Hematopoietic multipotent progenitor cell (in vitro differentiated cells): ENCODE results near the gene GOLGA6L7. TPM values are rescaled to one million over a fixed set of nuclear protein-coding genes. Genes with fewer than 3 reads are reported as not detected.
"Not testable (repeated sequence)": the region's sequence is repeated elsewhere in the genome, so short reads cannot be mapped to it uniquely, and the experiment has no call there.

Experiments
- DNase-seq, 3 donors: peaks; one replicate each; pipeline ENCODE4 v3.0.0-alpha.2; 2011 to 2015; ENCODE audit warnings: low read depth in 2 of 3, low spot score in 2 of 3
- total RNA-seq: library from RNA; depleted of rRNA; stranded (reverse); fragments of >200 nt; gene quantifications from one replicate; pipeline ENCODE4 v1.2.3, GENCODE V29; 2012

Gene GOLGA6L7, protein sequence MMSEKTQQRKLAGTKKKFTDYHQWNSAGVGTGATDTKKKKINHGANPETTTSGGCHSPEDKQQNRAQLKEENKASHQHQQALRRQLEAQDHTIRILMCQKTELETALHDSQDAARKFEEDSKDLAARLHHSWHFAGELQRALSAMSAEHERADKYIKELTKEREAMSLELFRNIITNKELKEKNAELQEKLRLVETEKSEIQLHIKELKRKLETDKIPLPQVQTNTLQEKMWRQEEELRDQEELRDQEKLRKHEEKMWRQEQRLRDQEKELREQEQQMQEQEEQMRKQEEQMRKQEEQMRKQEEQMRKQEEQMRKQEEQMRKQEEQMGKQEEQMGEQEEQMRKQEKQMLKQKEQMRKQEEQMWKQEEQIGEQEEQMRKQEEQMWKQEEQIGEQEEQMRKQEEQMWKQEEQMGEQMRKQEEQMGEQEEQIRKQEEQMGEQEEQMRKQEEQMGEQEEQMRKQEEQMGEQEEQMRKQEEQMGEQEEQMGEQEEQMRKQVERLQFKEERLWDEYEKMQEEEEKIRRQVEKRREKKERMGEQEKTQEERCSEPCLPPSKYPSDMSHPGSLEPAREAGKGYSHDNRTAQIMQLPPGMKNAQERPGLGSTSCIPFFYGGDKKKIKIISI
- total RNA-seq: not detected

DNA sequence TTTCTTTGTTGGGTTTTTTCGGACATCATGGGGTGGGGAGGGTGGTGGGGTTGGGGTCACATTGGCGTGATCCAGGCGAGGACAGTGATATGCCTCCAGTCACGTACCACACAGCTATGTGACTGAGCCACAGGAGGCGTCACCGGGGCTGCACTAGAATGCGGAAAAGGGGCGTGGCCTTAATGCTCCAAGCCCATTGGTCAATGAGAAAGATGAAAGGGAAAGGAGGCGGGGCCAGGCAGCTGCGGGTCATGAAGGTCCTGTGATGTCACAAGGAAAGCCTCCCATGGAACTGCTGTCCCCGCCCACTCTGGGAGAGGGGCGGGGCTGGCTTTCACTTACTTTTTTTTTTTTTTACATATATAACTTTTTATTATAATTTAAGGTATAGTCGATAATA lies at the start of gene GOLGA6L7:
Gene GOLGA6L7 (minus strand): TSS at position 124 of the 400 bp plus-strand sequence. CDS start 95 bp downstream, at position 29.
- DNase-seq: not testable (repeated sequence)

- no peak for DNase-seq
Measured at GRCh38 chr15:28897861-28898585, 49.6 kb upstream of the GOLGA6L7 start.

GRCh38 chr15:28896951-28897350 lies 48.5 kb upstream of the GOLGA6L7 start:
- no peak for DNase-seq

GRCh38 chr15:28895566-28895965 lies 47.1 kb upstream of the GOLGA6L7 start:
- no peak for DNase-seq

DNA sequence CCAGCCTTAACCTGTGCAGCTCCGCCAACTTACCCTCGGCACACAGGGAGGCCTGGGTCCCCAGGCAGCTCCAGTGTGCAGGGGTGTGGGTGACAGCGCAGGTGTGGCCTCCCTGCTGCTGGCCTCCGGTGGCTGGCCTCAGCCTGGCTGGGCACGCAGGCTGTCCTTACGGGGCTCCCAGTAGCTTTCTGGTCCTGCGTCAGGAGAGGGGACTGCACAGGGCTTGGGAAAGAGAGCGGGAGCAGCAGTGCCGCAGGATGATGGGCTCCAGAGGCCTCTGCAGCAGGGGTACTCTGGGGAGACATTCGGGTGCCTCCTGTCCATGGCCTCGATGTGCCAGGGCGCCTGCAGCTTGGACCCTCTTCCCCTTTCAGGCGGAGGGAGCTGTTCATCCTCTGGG lies 46.7 kb upstream of the GOLGA6L7 start:
- DNase-seq: no peak

DNA sequence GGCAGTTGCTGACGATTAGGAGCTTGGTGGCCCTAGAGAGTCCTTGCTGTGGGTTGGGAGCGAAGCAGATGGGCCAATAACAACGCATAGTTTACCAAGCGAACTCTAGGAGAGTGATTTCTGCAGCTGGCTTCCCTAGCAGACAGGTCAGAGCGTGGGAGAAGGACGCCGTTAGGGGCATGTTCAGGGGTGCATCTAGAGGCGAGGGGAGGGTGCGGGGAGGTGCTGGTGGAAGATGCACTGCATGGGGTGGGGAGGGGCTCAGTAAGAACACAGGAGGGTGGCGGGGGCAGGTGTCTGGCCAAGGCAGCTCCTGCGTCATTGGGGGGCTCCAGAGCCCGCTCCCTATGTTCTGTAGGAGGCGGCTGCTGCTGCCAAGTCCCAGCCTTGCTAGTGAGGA lies 46.2 kb upstream of the GOLGA6L7 start:
- DNase-seq: no peak

DNA sequence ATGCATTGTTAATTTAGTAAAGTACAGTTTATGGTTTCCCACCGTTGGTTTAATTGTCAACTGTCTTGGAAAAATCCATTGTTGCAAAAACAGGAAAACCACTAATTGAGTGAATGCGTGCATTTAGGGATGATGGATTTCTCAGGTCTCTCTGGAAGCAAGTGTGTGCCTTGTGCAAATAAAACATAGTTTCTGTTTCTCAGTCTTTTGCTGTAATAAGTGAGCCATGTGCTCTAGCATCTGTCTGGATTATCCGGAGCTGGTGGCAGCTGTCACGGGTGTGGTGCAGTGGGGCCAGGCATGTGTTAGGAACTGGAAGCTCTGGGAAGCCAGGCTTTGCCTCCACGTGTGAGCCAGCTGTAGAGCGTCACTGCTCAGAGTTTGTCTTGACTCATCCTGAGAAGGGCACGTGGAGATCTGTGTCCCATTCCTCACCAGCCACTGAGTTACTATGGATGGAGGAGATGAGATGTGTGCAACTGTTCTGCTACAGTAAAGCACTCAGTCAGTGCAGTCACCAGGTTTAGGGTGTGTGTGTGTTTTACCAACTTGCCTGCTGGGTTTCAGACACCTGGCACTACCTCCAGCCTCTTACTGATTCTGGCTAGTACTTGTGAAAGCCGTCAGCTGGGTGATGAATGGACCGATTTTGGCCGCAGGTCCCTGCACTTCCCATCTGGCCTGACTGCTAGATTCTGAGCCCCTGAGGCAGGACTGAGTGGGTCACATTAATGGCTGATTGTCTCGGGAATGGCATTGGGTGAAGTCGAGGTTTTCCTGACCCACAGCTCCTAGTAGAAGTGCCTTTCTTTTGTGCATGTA lies 44.6 kb upstream of the GOLGA6L7 start:
- no peak for DNase-seq

DNA sequence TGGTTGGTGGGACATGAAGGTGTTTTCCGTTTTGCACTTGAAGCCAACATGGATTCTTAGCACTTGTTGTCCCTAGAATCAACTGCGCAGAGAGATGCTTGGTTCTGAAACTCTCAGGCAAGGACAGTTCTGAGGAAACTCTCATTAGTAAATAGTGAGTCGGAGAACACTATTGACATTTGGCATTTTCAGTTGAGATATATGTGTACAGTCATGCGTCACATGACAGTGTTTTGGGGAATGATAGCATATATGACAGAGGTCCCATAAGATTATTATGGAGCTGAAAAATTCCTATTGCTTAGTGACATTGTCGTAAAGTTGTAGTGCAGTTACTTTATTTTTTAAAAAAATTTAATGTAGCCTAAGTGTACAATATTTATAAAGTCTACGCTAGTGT lies 43.1 kb upstream of the GOLGA6L7 start:
- DNase-seq: no peak

DNA sequence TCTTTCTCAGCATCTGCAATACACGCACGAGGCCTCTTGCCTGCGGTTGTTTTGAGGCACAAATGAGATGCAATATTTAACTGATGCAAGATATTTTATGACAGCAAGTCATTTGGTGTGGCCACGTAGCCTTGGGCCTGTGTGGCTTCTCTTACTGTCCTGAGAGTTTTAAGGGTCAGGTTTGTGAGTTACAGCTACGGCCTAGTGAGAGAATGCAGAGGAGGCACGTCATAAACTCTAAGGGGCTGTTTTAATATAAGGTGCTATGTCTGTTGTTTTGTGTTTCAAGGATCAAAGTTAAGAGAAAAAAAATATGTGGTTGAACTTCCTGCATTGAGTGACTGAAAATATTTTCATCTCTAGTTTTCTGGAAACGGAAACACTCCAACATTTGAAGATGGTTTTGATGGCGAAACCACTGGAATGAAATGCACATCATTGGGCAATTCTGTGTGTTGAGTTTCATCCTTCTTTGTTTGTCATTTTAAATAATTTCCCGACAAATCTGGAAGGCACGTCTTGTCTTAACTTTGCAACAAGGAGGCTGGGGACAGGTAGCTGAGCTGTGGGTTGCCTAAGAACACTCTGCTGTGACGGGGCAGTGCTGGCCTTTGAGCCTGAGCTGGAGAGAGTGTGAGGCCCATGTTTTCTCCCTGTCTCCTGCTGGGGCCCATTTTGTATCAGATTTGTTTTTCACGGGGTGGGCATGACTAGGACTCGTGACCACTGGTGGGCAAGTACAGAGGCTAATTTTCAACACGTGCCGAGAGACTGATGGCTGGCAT lies 42.5 kb upstream of the GOLGA6L7 start:
- DNase-seq: no peak

- not testable (repeated sequence) for DNase-seq
Measured at GRCh38 chr15:28890291-28890690, 41.8 kb upstream of the GOLGA6L7 start.

- DNase-seq: not testable (repeated sequence)
Measured at GRCh38 chr15:28889871-28890270, 41.4 kb upstream of the GOLGA6L7 start.

DNA sequence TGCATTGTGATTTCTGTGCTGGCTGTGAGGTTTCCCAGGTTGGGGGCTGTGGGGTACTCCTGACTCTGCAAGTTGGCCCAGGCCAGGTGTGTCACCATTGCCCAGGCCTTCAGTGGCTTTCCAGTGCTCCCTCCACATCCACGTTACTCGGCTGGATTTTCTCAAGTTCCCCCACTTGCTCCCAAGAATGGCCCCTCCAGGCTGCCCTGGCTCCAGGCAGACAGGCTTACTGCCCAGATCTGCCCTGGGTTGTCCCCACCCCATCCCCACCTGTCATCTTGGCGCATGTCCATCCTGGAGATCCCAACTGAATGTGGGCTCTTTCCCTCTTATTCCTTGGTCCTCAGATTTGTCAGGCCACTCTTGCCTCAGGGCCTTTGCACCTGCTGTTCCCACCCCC lies 40.9 kb upstream of the GOLGA6L7 start:
- no peak for DNase-seq

DNA sequence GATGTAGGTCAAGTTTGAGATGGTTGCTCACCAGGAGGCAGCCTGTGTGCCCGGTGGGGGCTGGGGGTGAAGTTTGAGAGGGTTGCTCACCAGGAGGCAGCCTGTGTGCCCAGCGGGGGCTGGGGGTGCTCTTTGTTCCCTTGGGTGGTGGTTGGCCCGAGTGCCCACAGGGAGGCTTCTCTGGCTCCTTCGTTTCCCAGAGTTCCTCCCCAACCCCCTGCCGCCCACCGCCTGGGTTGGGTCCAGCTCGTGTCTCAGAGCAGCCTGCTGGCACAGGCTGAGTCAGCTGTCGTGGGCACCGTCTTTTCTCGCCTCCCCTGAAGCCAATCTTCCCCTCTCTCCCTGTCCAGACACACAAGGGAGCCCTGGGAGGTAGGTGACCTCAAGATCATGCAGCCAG lies 40.5 kb upstream of the GOLGA6L7 start:
- DNase-seq: no peak

DNA sequence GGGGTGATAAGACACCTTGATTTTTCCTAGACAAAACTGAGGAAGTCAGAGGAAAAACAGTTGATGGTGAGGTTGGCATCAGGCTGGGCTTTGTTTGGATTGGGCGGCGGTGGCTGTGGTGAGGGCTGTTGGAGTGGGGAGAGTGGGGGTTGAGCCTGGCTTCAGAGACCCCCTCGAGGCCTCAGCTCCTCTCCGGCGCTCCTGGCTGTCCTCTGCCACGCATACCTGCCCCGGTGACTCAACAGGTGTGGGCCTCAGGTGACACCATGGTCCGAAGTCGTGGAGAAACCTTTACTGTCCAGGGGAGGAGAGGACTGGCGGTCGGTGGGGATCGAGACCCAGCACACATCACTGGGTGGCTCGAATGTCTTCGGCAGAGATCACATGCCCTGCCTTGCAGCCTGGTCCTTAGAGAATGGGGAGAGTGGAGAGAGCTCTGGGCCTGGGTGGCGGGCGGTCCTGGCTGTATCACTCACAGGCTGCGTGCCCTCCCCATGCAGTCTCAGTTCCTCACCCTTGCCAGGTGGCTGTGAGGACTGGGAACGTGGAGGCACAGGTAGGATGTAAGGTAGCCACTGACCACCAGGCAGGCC lies 40.0 kb upstream of the GOLGA6L7 start:
- no peak for DNase-seq

DNA sequence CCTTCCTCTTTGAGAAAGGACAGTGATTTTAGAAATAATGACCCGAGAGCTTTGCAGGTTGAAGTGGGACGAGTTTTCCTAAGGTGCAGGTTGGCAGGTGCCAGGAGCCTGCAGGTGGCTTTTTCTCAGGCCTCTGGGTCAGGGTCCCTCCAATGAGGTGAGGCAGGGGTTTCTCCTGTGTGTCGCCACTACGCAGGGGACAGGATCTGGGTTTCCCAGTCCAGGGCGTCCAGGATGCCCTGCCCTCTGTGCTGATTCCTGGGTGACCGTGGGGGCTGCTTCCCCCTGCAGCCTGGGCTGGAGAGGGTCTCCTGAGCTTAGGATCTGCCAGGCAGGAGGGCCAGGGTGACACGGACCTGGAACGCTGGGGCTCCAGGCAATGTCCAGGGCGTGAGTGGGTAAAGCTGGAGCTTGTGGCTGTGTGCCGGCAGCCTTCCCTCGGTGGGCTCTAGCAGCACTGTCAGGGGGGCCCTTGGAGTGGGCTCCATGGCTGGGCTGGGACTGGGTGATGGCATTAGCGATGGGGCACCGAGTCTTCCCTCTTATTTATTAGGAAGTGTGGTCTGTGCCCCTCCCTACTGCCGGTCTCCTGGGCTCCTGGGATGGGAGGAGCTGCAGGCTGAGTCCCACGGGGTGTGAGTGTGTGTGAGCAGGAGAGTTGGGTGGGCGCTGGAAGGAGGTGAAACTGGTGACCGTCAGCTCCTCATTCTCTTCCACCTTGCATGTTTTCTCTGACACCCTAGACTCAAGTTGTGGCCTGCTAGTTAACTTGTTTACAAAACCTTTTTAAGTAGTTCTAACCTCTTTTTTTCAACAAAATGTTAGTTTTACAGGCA lies 39.1 kb upstream of the GOLGA6L7 start:
- DNase-seq: no peak

DNA sequence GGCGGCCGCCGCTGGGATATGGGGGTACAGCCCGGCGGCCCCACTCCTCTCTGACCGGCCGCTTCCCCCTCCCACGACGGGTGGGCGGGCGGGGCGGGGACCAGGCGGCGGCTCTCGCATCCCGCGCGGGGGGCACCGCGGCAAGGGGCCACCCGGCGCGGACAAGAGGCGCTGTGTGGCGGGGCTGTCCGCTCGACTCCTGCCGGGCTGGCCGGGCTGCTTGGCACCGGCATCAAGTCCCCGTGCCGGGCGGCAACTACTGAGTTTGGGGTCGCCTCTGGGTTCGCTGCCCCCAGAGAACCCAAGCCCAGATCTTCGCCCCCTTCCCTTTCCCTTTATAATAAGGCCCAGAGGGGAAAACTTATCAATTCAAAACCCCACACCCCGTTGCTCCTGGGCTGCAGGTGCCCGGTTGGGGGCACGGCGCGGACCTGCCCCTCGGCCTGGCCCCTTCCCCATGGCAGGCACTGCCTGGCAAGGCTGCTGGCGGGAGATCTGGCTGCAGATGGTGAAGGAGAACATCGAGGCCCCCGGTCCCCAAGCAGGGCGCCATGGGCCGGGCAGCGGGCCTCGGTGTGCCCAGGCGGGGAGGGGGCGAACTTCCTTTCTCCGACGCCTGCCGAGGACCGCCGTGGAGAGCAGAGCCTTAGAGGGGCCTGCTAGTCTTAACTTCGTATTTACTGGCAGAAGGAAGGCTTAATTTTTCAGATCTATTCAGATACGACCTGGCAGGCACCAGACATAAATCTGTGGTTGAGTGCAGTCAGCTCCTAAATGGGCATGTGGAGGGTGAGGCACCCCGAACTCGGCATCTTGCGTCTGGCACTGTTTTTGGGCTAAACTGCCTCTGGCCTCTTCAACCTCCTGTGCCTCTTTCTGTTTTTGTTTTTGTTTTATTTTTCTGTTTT lies 38.2 kb upstream of the GOLGA6L7 start:
- peak in 1 of 3 donors; percentile 18 for DNase-seq

DNA sequence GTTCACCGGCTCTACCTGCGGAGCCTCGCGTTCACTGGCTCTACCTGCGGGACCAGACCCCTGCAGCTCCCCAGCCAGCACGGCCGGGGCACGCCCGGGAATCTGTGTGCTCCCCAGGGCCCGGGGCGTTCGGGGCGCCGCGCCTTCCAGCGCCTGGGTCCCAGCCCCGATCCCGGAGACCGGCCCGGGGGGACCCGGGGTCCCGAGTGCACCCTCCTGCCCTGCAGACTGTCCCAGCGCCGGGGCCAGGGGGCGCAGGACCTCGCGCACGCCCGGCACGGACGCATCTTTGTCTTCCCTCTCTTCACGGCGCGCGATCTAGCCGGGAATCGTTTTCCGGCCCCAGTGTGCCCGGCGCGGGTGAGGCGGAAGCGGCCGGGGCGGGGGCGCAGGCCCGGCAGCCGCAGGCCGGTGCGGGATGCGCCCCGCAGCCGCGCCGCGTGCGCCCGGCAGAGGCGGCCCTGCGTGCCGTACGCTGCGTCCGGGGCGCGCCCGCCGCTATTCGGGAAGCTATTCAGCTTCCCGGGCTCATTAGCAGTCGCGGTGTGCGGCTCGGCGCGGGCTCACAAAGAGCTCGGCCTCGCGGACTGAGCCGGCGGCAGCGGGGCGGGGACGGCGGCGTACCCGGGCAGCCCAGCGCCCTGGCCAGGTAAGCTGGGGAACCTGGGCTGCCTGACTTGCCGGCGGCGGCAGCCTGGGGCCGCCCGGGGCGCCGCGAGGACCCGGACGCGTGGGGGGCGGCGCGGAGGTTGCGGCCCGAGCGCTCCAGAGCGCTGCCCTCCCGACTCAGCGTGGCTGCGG lies 37.4 kb upstream of the GOLGA6L7 start, which contains the start of gene APBA2:
Gene APBA2 (plus strand): TSS at position 345 of the 801 bp plus-strand sequence. CDS start 167,911 bp downstream, outside the sequence.
- DNase-seq: peak in 2 of 3 donors; percentile 25
